ENCODE data around the gene NR5A2.

DNA sequence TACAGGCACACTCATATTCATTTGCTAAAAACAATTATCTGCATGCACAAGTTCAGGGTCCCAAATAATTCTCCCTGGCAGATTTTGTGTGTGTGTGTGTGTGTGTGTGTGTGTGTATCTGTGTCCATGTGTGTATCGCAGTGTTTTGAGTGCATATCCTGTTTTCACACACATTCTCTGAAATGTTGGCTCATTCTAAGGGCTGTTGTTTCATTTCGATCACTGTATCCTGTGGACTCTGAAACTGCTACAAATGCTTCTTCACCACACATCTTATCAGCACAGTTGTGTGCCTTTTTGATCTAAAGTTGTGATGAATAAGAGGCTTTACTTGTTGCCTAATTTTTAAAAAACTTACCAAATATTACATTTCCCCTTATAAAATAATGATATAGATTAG, 34.6 kb downstream of the NR5A2 start:
- TF ChIP-seq CTCF (IDR thresholded peaks at IDR 0.05) (no peak), EP300 (IDR thresholded peaks at IDR 0.05) (no peak), POLR2AphosphoS5 (IDR thresholded peaks at IDR 0.05) (no peak)
